Activated T-cell treated with anti-CD3 and anti-CD28 coated beads, Interleukin-2, amount 50 U/mL, for 72 hours (primary cell): ENCODE measurements around the gene AMIGO3. TPM values are rescaled to one million over a fixed set of nuclear protein-coding genes. Genes with fewer than 3 reads are reported as not detected.

Experiments
- ATAC-seq, 2 donors: fragments of 150-1000 bp; cut with Tn5 transposase; replicated peaks in 1 of 2; 2 replicates each; pipeline ENCODE4 v1.10.0; 2021; ENCODE audit warnings: moderate library complexity in 2 of 2, mild to moderate bottlenecking in 1 of 2
- DNase-seq, 2 donors: peaks; one replicate each; pipeline ENCODE4 v3.0.0; 2021 to 2022; ENCODE audit warnings: mixed read lengths in 1 of 2
- H3K27ac Mint-ChIP-seq: one replicate; pipeline ENCODE4 v1.8.0; 2022; ENCODE audit warnings: mild to moderate bottlenecking, moderate library complexity, mixed read lengths
- H3K27me3 Mint-ChIP-seq: one replicate; pipeline ENCODE4 v1.8.0; 2022; ENCODE audit warnings: low read depth, mixed read lengths
- H3K36me3 Mint-ChIP-seq, 2 donors: one replicate each; pipeline ENCODE4 v1.8.0; 2022; ENCODE audit warnings: mixed read lengths in 2 of 2, mild to moderate bottlenecking in 1 of 2; ENCODE audit not compliant: insufficient read depth in 2 of 2
- H3K4me1 Mint-ChIP-seq: one replicate; pipeline ENCODE4 v1.8.0; 2022; ENCODE audit warnings: low read depth, mixed read lengths
- H3K4me3 Mint-ChIP-seq, 2 donors: one replicate each; pipeline ENCODE4 v1.8.0; 2022; ENCODE audit warnings: mild to moderate bottlenecking in 2 of 2, mixed read lengths in 2 of 2, moderate library complexity in 2 of 2
- H3K9me3 Mint-ChIP-seq, 2 donors: one replicate each; pipeline ENCODE4 v1.8.0; 2022; ENCODE audit warnings: mixed read lengths in 2 of 2
- total RNA-seq, 2 donors: library from RNA; stranded (reverse); gene quantifications; one replicate each; pipeline ENCODE4 v1.2.3, GENCODE V29; 2022

Gene AMIGO3
- total RNA-seq, 2 donors from 2014 or later: 0.19 to 0.72 TPM

GRCh38 chr3:49712631-49713317 is 6.7 kb downstream of the AMIGO3 start:
- Mint-ChIP-seq H3K4me1 (peaks cover 4% of the 10 kb centered on the region), H3K27me3 (no peaks in the 10 kb centered on the region), H3K27ac (no peak overlapping the region), H3K4me3 (no peak overlapping the region), H3K36me3 (peaks cover 0 to 2% of the 10 kb centered on the region in 2 donors), H3K9me3 (no peaks in the 10 kb centered on the region)
- ATAC-seq (no peak), DNase-seq (no peak)

- ATAC-seq: no peak
- DNase-seq: no peak
- no peaks in the 10 kb centered on the region for H3K27me3 Mint-ChIP-seq
- H3K4me1 Mint-ChIP-seq: peaks cover 4% of the 10 kb centered on the region
- H3K4me3 Mint-ChIP-seq: no peak overlapping the region
- H3K36me3 Mint-ChIP-seq: peaks cover 0 to 2% of the 10 kb centered on the region in 2 donors
- no peak overlapping the region for H3K27ac Mint-ChIP-seq
- no peaks in the 10 kb centered on the region for H3K9me3 Mint-ChIP-seq
Measured at GRCh38 chr3:49712166-49712565, 7.3 kb downstream of the AMIGO3 start.

DNA sequence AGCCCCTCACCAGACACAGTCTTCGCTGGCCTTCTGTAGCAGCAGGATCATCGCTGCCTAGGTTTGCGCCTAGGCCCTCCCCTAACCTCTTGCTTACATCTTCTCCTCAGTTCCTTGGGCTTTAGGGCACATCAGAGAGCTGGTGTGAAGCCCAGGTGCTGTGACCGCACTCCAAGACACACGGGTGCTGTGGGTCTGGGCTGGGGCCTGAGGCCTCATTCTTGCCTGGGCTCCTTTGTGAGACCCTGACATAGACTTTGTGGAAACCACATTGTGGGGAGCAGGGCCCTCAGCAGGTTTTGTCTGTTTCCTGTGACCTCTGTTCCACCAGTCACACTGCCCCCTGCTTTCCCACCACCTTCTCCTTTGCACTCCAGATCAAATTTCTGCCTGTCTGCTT is 8.0 kb downstream of the AMIGO3 start:
- H3K36me3 Mint-ChIP-seq: peaks cover 0 to 2% of the 10 kb centered on the region in 2 donors
- no peak overlapping the region for H3K4me3 Mint-ChIP-seq
- H3K27me3 Mint-ChIP-seq: no peaks in the 10 kb centered on the region
- ATAC-seq (no peak), DNase-seq (no peak)
- H3K27ac Mint-ChIP-seq: peak overlapping the region; percentile 29
- no peaks in the 10 kb centered on the region for H3K9me3 Mint-ChIP-seq
- peaks cover 4% of the 10 kb centered on the region for H3K4me1 Mint-ChIP-seq

- peaks cover 0 to 2% of the 10 kb centered on the region in 2 donors for H3K36me3 Mint-ChIP-seq
- no peak overlapping the region for H3K27ac Mint-ChIP-seq
- no peak overlapping the region for H3K4me3 Mint-ChIP-seq
- peaks cover 4% of the 10 kb centered on the region for H3K4me1 Mint-ChIP-seq
- H3K9me3 Mint-ChIP-seq: no peaks in the 10 kb centered on the region
- DNase-seq: no peak
- ATAC-seq: no peak
- no peaks in the 10 kb centered on the region for H3K27me3 Mint-ChIP-seq
Measured at GRCh38 chr3:49709852-49710251, 9.6 kb downstream of the AMIGO3 start.

GRCh38 chr3:49707113-49707480 is 12.4 kb downstream of the AMIGO3 start:
- no peak overlapping the region for H3K4me3 Mint-ChIP-seq
- no peaks in the 10 kb centered on the region for H3K9me3 Mint-ChIP-seq
- no peak for DNase-seq
- H3K36me3 Mint-ChIP-seq: peaks cover 0 to 2% of the 10 kb centered on the region in 2 donors
- no peaks in the 10 kb centered on the region for H3K27me3 Mint-ChIP-seq
- no peak for ATAC-seq
- no peaks in the 10 kb centered on the region for H3K4me1 Mint-ChIP-seq
- no peak overlapping the region for H3K27ac Mint-ChIP-seq

GRCh38 chr3:49706456-49707112 is 12.9 kb downstream of the AMIGO3 start:
- H3K27ac Mint-ChIP-seq: no peak overlapping the region
- H3K9me3 Mint-ChIP-seq: no peaks in the 10 kb centered on the region

DNA sequence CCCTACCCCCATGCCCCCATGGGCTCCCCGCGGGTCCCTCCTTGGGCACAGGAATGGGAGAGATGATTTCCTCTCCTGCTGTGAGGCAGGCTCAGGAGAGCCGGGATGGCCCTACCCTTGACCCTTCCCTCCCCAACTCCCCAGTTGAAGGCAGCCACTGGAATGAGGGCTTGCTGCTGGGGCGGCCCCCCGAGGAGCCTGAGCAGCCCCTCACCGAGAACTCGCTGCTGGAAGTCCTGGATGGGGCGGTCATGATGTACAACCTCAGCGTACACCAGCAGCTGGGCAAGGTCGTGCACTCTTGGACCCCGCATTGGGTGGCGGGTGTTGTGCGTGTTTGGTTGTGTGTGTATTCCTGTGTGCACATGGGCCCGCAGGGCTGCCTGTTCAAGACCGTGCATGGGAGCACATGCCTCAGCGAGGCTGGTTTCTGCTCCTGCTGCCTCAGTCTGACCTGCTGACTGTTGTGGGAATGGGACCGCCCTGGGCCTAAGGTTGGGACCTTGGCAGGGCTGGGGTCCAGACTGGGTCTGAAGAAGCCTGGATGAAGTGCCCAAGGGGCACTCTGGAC is 14.0 kb downstream of the AMIGO3 start:
- ATAC-seq (no peak), DNase-seq (no peak)
- Mint-ChIP-seq H3K36me3 (peaks cover 0 to 2% of the 10 kb centered on the region in 2 donors), H3K27ac (no peak overlapping the region), H3K4me1 (no peaks in the 10 kb centered on the region), H3K9me3 (no peaks in the 10 kb centered on the region), H3K4me3 (no peak overlapping the region), H3K27me3 (no peaks in the 10 kb centered on the region)

More at GRCh38 chr3:49706456-49707112, 12.9 kb downstream of the AMIGO3 start:
- Mint-ChIP-seq H3K36me3 (peaks cover 0 to 2% of the 10 kb centered on the region in 2 donors), H3K4me1 (no peaks in the 10 kb centered on the region), H3K4me3 (no peak overlapping the region), H3K27me3 (no peaks in the 10 kb centered on the region)
- ATAC-seq (no peak), DNase-seq (no peak)

DNA sequence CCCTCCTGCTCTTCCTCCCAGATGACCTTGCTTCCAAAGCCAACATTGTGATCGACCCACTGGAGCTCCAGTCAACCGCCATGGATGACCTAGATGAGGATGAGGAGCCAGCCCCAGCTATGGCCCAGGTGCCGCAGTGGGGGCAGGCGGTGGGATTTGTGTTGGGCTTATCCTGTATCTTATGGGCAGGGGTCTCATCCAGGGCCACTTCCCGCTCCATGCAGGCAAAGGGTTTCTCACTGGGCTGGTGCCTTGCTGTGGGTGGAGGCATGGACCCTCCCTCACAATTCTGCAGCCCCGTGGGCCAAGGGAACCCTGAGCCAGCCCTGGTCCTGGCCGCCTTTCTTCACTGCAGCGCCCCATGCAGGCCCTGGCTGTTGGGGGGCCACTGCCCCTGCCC is 14.9 kb downstream of the AMIGO3 start:
- no peak for DNase-seq
- H3K4me3 Mint-ChIP-seq: no peak overlapping the region
- no peaks in the 10 kb centered on the region for H3K4me1 Mint-ChIP-seq
- H3K27ac Mint-ChIP-seq: no peak overlapping the region
- ATAC-seq: no peak
- H3K9me3 Mint-ChIP-seq: no peaks in the 10 kb centered on the region
- H3K27me3 Mint-ChIP-seq: no peaks in the 10 kb centered on the region
- H3K36me3 Mint-ChIP-seq: peaks cover 0 to 2% of the 10 kb centered on the region in 2 donors

GRCh38 chr3:49703956-49704355 is 15.5 kb downstream of the AMIGO3 start:
- Mint-ChIP-seq H3K27me3 (no peaks in the 10 kb centered on the region), H3K4me3 (no peak overlapping the region), H3K27ac (peak overlapping the region; percentile 63), H3K4me1 (no peaks in the 10 kb centered on the region), H3K36me3 (peaks cover 0 to 2% of the 10 kb centered on the region in 2 donors), H3K9me3 (no peaks in the 10 kb centered on the region)
- ATAC-seq (no peak), DNase-seq (no peak)

GRCh38 chr3:49703443-49703927 is 16.0 kb downstream of the AMIGO3 start:
- peak; percentile 91 to 93 for ATAC-seq
- Mint-ChIP-seq H3K27ac (no peak overlapping the region), H3K36me3 (peaks cover 0 to under 1% of the 10 kb centered on the region in 2 donors), H3K27me3 (no peaks in the 10 kb centered on the region), H3K9me3 (no peaks in the 10 kb centered on the region), H3K4me1 (no peaks in the 10 kb centered on the region), H3K4me3 (no peak overlapping the region)
- DNase-seq: peak; percentile 69 to 72

DNA sequence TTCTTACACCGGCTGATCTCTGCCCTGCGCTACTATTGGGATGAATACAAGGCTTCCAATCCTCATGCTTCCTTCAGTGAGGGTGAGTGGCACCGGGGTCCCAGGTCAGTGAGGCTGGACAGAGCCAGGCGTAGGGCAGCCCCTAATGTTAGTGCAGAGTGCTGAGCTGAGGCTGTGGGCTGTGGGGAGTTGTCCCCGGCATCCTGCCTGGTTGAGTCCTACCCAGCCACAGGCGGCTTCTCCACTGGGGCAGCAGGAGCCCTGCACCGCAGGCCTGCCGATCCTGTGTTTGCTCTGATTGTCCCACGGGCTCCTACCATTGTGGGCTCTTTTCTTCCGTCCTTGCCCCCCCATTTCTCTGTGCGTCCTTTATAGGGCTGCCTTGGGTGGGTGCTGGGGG is 16.8 kb downstream of the AMIGO3 start:
- Mint-ChIP-seq H3K4me3 (no peak overlapping the region), H3K9me3 (no peaks in the 10 kb centered on the region), H3K36me3 (no peaks in the 10 kb centered on the region)

GRCh38 chr3:49701388-49702077 is 18.0 kb downstream of the AMIGO3 start:
- H3K27ac Mint-ChIP-seq: no peak overlapping the region
- no peak for DNase-seq
- H3K36me3 Mint-ChIP-seq: no peaks in the 10 kb centered on the region

More for the DNA sequence above, 16.8 kb downstream of the AMIGO3 start:
- H3K27me3 Mint-ChIP-seq: no peaks in the 10 kb centered on the region
- ATAC-seq (no peak), DNase-seq (no peak)
- H3K27ac Mint-ChIP-seq: no peak overlapping the region
- H3K4me1 Mint-ChIP-seq: no peaks in the 10 kb centered on the region

More at GRCh38 chr3:49701388-49702077, 18.0 kb downstream of the AMIGO3 start:
- Mint-ChIP-seq H3K4me1 (no peaks in the 10 kb centered on the region), H3K4me3 (no peak overlapping the region), H3K9me3 (no peaks in the 10 kb centered on the region), H3K27me3 (no peaks in the 10 kb centered on the region)
- ATAC-seq: no peak
